Stimulated activated CD8-positive, alpha-beta memory T cell treated with anti-CD3 and anti-CD28 coated beads, Interleukin-4, amount 100 ng/mL, for 48 hours (primary cell): ENCODE results near the gene SRGAP2B.
"Not testable (repeated sequence)": the region's sequence is repeated elsewhere in the genome, so short reads cannot be mapped to it uniquely, and the experiment has no call there.

Experiments used
- DNase-seq: peaks from one replicate; pipeline ENCODE4 v3.0.0-alpha.2; 2020

SRGAP2B gene

GRCh38 chr1:145095284-145096057 is at the start of gene SRGAP2B, which contains the start of gene FAM72D:
Gene SRGAP2B, minus strand, starts transcription at chr1:145095328. Its CDS starts 2,427 bp downstream, at chr1:145092901.
Gene FAM72D, plus strand, starts transcription at chr1:145095974. Its CDS starts 874 bp downstream, at chr1:145096848.
- not testable (repeated sequence) for DNase-seq

- DNase-seq = not testable (repeated sequence)
Observed at GRCh38 chr1:145144264-145144913, 49.3 kb upstream of the SRGAP2B start.

- not testable (repeated sequence) for DNase-seq
Observed at GRCh38 chr1:145140549-145140948, 45.4 kb upstream of the SRGAP2B start.

GRCh38 chr1:145134476-145134875 is 39.3 kb upstream of the SRGAP2B start:
- DNase-seq = not testable (repeated sequence)

GRCh38 chr1:145128697-145129469 is 33.8 kb upstream of the SRGAP2B start:
- not testable (repeated sequence) for DNase-seq

GRCh38 chr1:145127144-145127543 is 32.0 kb upstream of the SRGAP2B start:
- not testable (repeated sequence) for DNase-seq

- not testable (repeated sequence) for DNase-seq
Observed at GRCh38 chr1:145125112-145125511, 30.0 kb upstream of the SRGAP2B start.

GRCh38 chr1:145123992-145124641 is 29.0 kb upstream of the SRGAP2B start:
- DNase-seq = not testable (repeated sequence)

- DNase-seq = not testable (repeated sequence)
Observed at GRCh38 chr1:145123062-145123395, 27.9 kb upstream of the SRGAP2B start.

GRCh38 chr1:145122344-145123061 is 27.4 kb upstream of the SRGAP2B start:
- not testable (repeated sequence) for DNase-seq

- not testable (repeated sequence) for DNase-seq
Observed at GRCh38 chr1:145119842-145120241, 24.7 kb upstream of the SRGAP2B start.

- DNase-seq = not testable (repeated sequence)
Observed at GRCh38 chr1:145115587-145116493, 20.7 kb upstream of the SRGAP2B start.

- DNase-seq = not testable (repeated sequence)
Observed at GRCh38 chr1:145114560-145115057, 19.5 kb upstream of the SRGAP2B start.

GRCh38 chr1:145112703-145113102 is 17.6 kb upstream of the SRGAP2B start:
- not testable (repeated sequence) for DNase-seq

- not testable (repeated sequence) for DNase-seq
Observed at GRCh38 chr1:145111674-145112073, 16.5 kb upstream of the SRGAP2B start.

- not testable (repeated sequence) for DNase-seq
Observed at GRCh38 chr1:145103294-145103693, 8.2 kb upstream of the SRGAP2B start.

GRCh38 chr1:145101725-145102124 is 6.6 kb upstream of the SRGAP2B start:
- DNase-seq = not testable (repeated sequence)

GRCh38 chr1:145094655-145095211 is 395 bp downstream of the SRGAP2B start:
- DNase-seq = peak; percentile 27

GRCh38 chr1:145093517-145094149 is 1.5 kb downstream of the SRGAP2B start:
- DNase-seq = peak; percentile 31
